HG03520 (cell line): ENCODE results near the gene PLXNA4.

Source experiments
- ATAC-seq: cut with Tn5 transposase; IDR thresholded peaks from one replicate; pipeline ENCODE4 v1.9.1; 2021; ENCODE audit warnings: mild to moderate bottlenecking, moderate library complexity; ENCODE audit not compliant: unreplicated experiment

The PLXNA4 gene

GRCh38 chr7:132080967-132081668, 495.2 kb downstream of the PLXNA4 start:
- ATAC-seq, result no peak

- no peak for ATAC-seq
These were observed 495.8 kb downstream of the PLXNA4 start for GRCh38 chr7:132080467-132080866.

- ATAC-seq, result no peak
These were observed 497.2 kb downstream of the PLXNA4 start for GRCh38 chr7:132078891-132079735.

GRCh38 chr7:132077971-132078685, 498.1 kb downstream of the PLXNA4 start:
- no peak for ATAC-seq

- ATAC-seq, result no peak
These were observed 499.8 kb downstream of the PLXNA4 start for GRCh38 chr7:132076301-132077035.

- ATAC-seq, result no peak
These were observed 500.8 kb downstream of the PLXNA4 start for GRCh38 chr7:132075515-132075914.

- ATAC-seq, result no peak
These were observed 502.2 kb downstream of the PLXNA4 start for GRCh38 chr7:132073920-132074589.
